Adrenal gland (tissue), 5 donors: ENCODE measurements around the gene PLD1.

ENCODE experiments used
- POLR2A ChIP-seq, 2 donors: fragments of 450-650 bp; IDR thresholded peaks; one replicate each; pipeline ENCODE4 v1.6.1; 2017; ENCODE audit warnings: antibody characterized with exemption in 2 of 2, mild to moderate bottlenecking in 2 of 2, moderate library complexity in 1 of 2
- TF ChIP-seq, protein P1 (sequence below), 6 experiments: fragments of 450-650 bp in 4 of 6; fragments of 200-600 bp in 2 of 6; sonication (generic) in 1 of 6; IDR thresholded peaks; 1 replicate in 5 of 6; 2 replicates in 1 of 6; pipeline versions ENCODE4 v1.5.1 to v1.8.0; 2016 to 2021; ENCODE audit warnings: antibody characterized with exemption in 6 of 6, mild to moderate bottlenecking in 2 of 6, moderate library complexity in 1 of 6
- donor health status: DM: no; HTN: no; CAD: no.

DNA sequence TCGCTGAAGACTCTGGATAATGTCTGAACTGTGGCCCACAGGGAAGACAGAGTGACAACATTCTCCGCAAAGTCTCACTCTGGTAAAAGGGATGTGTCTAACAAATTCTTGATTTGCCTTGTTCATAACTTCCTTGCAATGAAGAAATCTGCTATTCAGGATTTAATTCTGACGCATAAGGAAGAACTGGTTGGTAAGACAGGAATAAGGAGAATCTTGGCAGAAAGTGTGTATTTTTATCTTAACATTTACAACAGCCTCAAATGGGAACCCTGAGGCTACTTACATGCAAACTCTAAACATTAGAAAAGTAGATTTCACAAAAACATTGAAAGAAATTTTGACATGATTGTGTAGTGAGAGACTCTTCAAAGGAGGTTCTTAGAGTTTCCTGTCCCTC lies 10.8 kb upstream of the PLD1 start:
- TF ChIP-seq, protein P1, sequence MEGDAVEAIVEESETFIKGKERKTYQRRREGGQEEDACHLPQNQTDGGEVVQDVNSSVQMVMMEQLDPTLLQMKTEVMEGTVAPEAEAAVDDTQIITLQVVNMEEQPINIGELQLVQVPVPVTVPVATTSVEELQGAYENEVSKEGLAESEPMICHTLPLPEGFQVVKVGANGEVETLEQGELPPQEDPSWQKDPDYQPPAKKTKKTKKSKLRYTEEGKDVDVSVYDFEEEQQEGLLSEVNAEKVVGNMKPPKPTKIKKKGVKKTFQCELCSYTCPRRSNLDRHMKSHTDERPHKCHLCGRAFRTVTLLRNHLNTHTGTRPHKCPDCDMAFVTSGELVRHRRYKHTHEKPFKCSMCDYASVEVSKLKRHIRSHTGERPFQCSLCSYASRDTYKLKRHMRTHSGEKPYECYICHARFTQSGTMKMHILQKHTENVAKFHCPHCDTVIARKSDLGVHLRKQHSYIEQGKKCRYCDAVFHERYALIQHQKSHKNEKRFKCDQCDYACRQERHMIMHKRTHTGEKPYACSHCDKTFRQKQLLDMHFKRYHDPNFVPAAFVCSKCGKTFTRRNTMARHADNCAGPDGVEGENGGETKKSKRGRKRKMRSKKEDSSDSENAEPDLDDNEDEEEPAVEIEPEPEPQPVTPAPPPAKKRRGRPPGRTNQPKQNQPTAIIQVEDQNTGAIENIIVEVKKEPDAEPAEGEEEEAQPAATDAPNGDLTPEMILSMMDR (IDR thresholded peaks at IDR 0.05), result no peak
- no peak for TF ChIP-seq POLR2A (IDR thresholded peaks at IDR 0.05)
